A549 (cell line): ENCODE data around the gene GRPEL2. TPM values are rescaled to one million over a fixed set of nuclear protein-coding genes. Genes with fewer than 3 reads are reported as not detected.

Experiments
- ATAC-seq, 2 experiments: fragments of 200-7000 bp in 1 of 2; fragments of >200 bp in 1 of 2; cut with Nextera tagmentation in 1 of 2; cut with Tn5 transposase in 1 of 2; 3 replicates each; pipeline versions ENCODE4 v1.8.0 to v1.9.1; 2018 to 2020; ENCODE audit warnings: mild to moderate bottlenecking in 1 of 2, moderate library complexity in 1 of 2
- CTCF ChIA-PET: fragments of 300-600 bp; sonication (Branson Sonifier 250); formaldehyde crosslinking; extraction: SDS; loops from one replicate; lab custom pipeline; 2021; ENCODE audit warnings: antibody characterized with exemption, inconsistent platforms; lab: Yijun Ruan, JAX
- POLR2A ChIA-PET: fragments of 350-600 bp; formaldehyde crosslinking; extraction: SDS; loops from one replicate; lab custom pipeline; 2021; ENCODE audit warnings: antibody characterized with exemption, inconsistent platforms; lab: Yijun Ruan, JAX
- DNase-seq, 2 experiments: peaks; one replicate each; pipeline versions ENCODE4 v3.0.0 to v3.0.0-alpha.2; 2011 to 2016; ENCODE audit warnings: low read depth in 1 of 2, low spot score in 1 of 2
- FAIRE-seq: peaks from 2 replicates; lab custom pipeline; 2011; peaks lifted over from hg19 to GRCh38; lab: Jason Lieb, UNC
- H3K27ac ChIP-seq, 2 experiments: fragments of >200 bp; sonication (Bioruptor Twin); formaldehyde crosslinking; 3 replicates each; pipeline ENCODE4 v1.5.1; 2016 to 2017
- H3K4me1 ChIP-seq: fragments of >200 bp; sonication (Bioruptor Twin); formaldehyde crosslinking; 3 replicates; pipeline ENCODE4 v1.6.1; 2016
- H3K4me2 ChIP-seq: fragments of >200 bp; sonication (Bioruptor Twin); formaldehyde crosslinking; 3 replicates; pipeline ENCODE4 v1.6.1; 2016
- H3K4me3 ChIP-seq: fragments of >200 bp; sonication (Bioruptor Twin); formaldehyde crosslinking; 3 replicates; pipeline ENCODE4 v1.5.1; 2016
- H3K9me3 ChIP-seq: fragments of >200 bp; sonication (Bioruptor Twin); formaldehyde crosslinking; 3 replicates; pipeline ENCODE4 v1.6.1; 2016
- ATOH8 ChIP-seq: fragments of 250-450 bp; sonication (Bioruptor Pico); IDR thresholded peaks from 2 replicates; pipeline ENCODE4 v1.5.0; 2020; ENCODE audit warnings: low read depth, mild to moderate bottlenecking, moderate library complexity
- BHLHE40 ChIP-seq: IDR thresholded peaks from 2 replicates; pipeline ENCODE4 v1.6.1; 2012; ENCODE audit warnings: low read depth, low read length, inconsistent platforms
- CBX2 ChIP-seq: fragments of 200-600 bp; sonication (generic); IDR thresholded peaks from 2 replicates; pipeline ENCODE4 v1.6.1; 2016; ENCODE audit warnings: low read depth, mild to moderate bottlenecking, borderline replicate concordance
- EHF ChIP-seq: fragments of 250-450 bp; sonication (Bioruptor Pico); IDR thresholded peaks from 2 replicates; pipeline ENCODE4 v1.5.0; 2020; ENCODE audit warnings: mild to moderate bottlenecking
- ESRRA ChIP-seq: fragments of 150-350 bp; IDR thresholded peaks from 2 replicates; pipeline ENCODE4 v1.6.1; 2014; ENCODE audit warnings: mild to moderate bottlenecking, low read length, borderline replicate concordance
- GATA3 ChIP-seq: IDR thresholded peaks from 2 replicates; pipeline ENCODE4 v1.6.1; 2012; ENCODE audit warnings: borderline replicate concordance
- HEYL ChIP-seq: fragments of 250-450 bp; sonication (Bioruptor Pico); IDR thresholded peaks from 2 replicates; pipeline ENCODE4 v1.8.0; 2021; ENCODE audit warnings: mild to moderate bottlenecking, moderate library complexity
- HMGXB4 ChIP-seq: fragments of 250-450 bp; sonication (Bioruptor Pico); IDR thresholded peaks from 2 replicates; pipeline ENCODE4 v1.5.0; 2021; ENCODE audit warnings: mild to moderate bottlenecking, moderate library complexity, borderline replicate concordance
- HOXA7 ChIP-seq: fragments of 250-450 bp; sonication (Bioruptor Pico); IDR thresholded peaks from 2 replicates; pipeline ENCODE4 v1.5.0; 2020; ENCODE audit warnings: mild to moderate bottlenecking, moderate library complexity
- KDM1A ChIP-seq: fragments of 200-600 bp; sonication (generic); IDR thresholded peaks from 2 replicates; pipeline ENCODE4 v1.6.1; 2016; ENCODE audit warnings: low read depth, mild to moderate bottlenecking
- MAZ ChIP-seq: fragments of 150-350 bp; IDR thresholded peaks from 2 replicates; pipeline ENCODE4 v1.6.1; 2014; ENCODE audit warnings: antibody characterized with exemption, low read depth, low read length, borderline replicate concordance
- NFE2L2 ChIP-seq: fragments of 150-350 bp; conservative IDR thresholded peaks from 2 replicates; pipeline ENCODE4 v1.6.1; 2014; ENCODE audit warnings: low read length
- POLR2A ChIP-seq: IDR thresholded peaks from 2 replicates; pipeline ENCODE4 v1.6.1; 2012; ENCODE audit warnings: mild to moderate bottlenecking, low read length
- POLR2AphosphoS2 ChIP-seq: conservative IDR thresholded peaks from 2 replicates; pipeline ENCODE4 v1.6.1; 2012; ENCODE audit warnings: low read length, improper control_type of control experiment, inconsistent platforms
- RAD21 ChIP-seq, 2 experiments: fragments of >200 bp in 1 of 2; sonication (Bioruptor Twin) in 1 of 2; formaldehyde crosslinking in 1 of 2; IDR thresholded peaks in 1 of 2; conservative IDR thresholded peaks in 1 of 2; 2 replicates in 1 of 2; 3 replicates in 1 of 2; pipeline ENCODE4 v1.6.1; 2012 to 2018; ENCODE audit warnings: inconsistent platforms in 1 of 2
- RARB ChIP-seq: fragments of 250-450 bp; sonication (Bioruptor Pico); IDR thresholded peaks from 2 replicates; pipeline ENCODE4 v1.8.0; 2021; ENCODE audit warnings: mild to moderate bottlenecking, moderate library complexity
- SMC3 ChIP-seq: fragments of >200 bp; sonication (Bioruptor Twin); formaldehyde crosslinking; IDR thresholded peaks from 3 replicates; pipeline ENCODE4 v1.6.1; 2018; ENCODE audit warnings: inconsistent platforms
- SREBF2 ChIP-seq: fragments of 450-650 bp; IDR thresholded peaks from 2 replicates; pipeline ENCODE4 v1.6.1; 2014; ENCODE audit warnings: mild to moderate bottlenecking, moderate library complexity
- ZC3H11A ChIP-seq: fragments of 450-650 bp; IDR thresholded peaks from 2 replicates; pipeline ENCODE4 v1.6.1; 2014; ENCODE audit warnings: antibody characterized with exemption, mild to moderate bottlenecking
- WGBS: methylation state at CpG from one replicate; pipeline ENCODE4 v1.1.6; 2017; ENCODE audit errors: missing lambda C conversion rate; 5-methylcytosine and 5-hydroxymethylcytosine counted together
- polyA plus RNA-seq, 4 experiments: library from polyadenylated mRNA; depleted of rRNA in 3 of 4; stranded (reverse); fragments of >200 nt; fragmentation: RNase III in 1 of 4; extraction: RNeasy Plus Mini Kit Qiagen cat#74134 plus additional on column Dnase treatment in 1 of 4; gene quantifications; 2 replicates in 3 of 4; 3 replicates in 1 of 4; pipeline ENCODE4 v1.2.3, GENCODE V29; 2011 to 2017
- TF ChIP-seq, protein P1 (sequence below): IDR thresholded peaks from 2 replicates; pipeline ENCODE4 v1.6.1; 2012; ENCODE audit warnings: low read depth, borderline replicate concordance
- TF ChIP-seq, protein P2 (sequence below): fragments of >200 bp; sonication (Bioruptor Twin); formaldehyde crosslinking; IDR thresholded peaks from 3 replicates; pipeline ENCODE4 v1.5.1; 2016

The GRPEL2 gene
- polyA plus RNA-seq, 2 of the 4 experiments (the other 2 are of a cell fraction), result 10.4 to 26.4 TPM

DNA sequence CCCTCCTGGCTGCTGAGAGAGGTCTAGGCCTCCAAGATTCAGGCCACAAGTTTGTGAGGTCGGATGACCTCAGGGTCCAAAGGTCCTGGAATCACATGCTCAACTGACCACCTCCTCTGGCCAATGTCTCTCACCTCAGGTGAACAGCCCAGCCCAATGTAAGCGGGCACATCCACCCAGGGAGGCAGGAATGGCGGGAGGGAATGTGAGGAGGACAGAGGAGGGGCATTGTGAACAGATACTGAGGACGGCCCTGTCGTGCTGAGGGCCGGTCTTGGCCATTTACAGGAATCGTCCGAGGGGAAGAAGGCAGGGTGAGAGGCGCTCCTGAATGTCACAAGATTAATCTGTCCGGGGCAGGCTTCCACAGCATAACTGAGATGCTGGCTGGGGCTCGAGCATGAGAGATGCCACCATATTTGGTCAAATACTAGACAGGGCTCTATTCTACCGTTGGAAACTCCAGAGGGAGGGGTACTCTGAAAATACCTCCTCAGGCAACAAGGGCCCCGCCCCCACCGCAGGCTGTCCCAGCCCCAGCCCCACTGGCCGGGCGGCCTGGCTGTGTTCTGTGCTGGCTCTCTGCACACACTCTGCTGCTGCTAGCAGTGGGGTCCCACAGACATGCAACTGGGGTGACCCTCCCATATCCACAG, 35.3 kb downstream of the GRPEL2 start:
- 71% methylated on average over 13 of the region's 16 CpGs for WGBS
- ATAC-seq, result no peak
- DNase-seq, result no peak
- Histone ChIP-seq H3K4me3 (no peak overlapping the region), H3K4me1 (no peaks in the 10 kb centered on the region; the same call in 2 of the 3 replicates), H3K27ac (no peak overlapping the region), H3K4me2 (no peak overlapping the region), H3K9me3 (no peaks in the 10 kb centered on the region)
- TF ChIP-seq HMGXB4 (CRISPR knock-in tag), result no peak
- TF ChIP-seq MAZ, result no peak
- no peak for TF ChIP-seq ATOH8 (CRISPR knock-in tag)
- no peak for TF ChIP-seq POLR2A
- no peak for TF ChIP-seq SREBF2
- TF ChIP-seq ZC3H11A, result no peak
- no peak for TF ChIP-seq BHLHE40
- no peak for TF ChIP-seq GATA3
- no peak for TF ChIP-seq ESRRA
- no peak for TF ChIP-seq RARB (CRISPR knock-in tag)
- no peak for TF ChIP-seq KDM1A
- TF ChIP-seq HOXA7, result no peak
- TF ChIP-seq POLR2AphosphoS2, result no peak
- TF ChIP-seq NFE2L2, result no peak
- POLR2A ChIA-PET, result no interaction called here
- no peak for FAIRE-seq
- CTCF ChIA-PET, result interaction anchor here (0.8 to 44.9 kb wide), 20 partner anchors 12 to 238 kb away, joined by 3 to 1709 read pairs (median 4); no protein-coding TSS in a partner anchor

- no peak for FAIRE-seq
Observed at GRCh38 chr5:149381261-149381985, 36.1 kb downstream of the GRPEL2 start.

GRCh38 chr5:149381986-149382338, 36.7 kb downstream of the GRPEL2 start:
- peak; percentile 28 for FAIRE-seq

More at GRCh38 chr5:149381261-149381985, 36.1 kb downstream of the GRPEL2 start:
- 68% methylated on average over 5 of the region's 8 CpGs for WGBS
- DNase-seq (no peak), ATAC-seq (peak; percentile 50 to 57)
- H3K4me3 ChIP-seq, result no peak overlapping the region
- H3K9me3 ChIP-seq, result no peaks in the 10 kb centered on the region
- CTCF ChIA-PET, result interaction anchor here (0.5 to 44.9 kb wide), 35 partner anchors 12 to 510 kb away, joined by 3 to 1709 read pairs (median 4); partner anchors contain the start of genes ARHGEF37, GRPEL2 and PCYOX1L
- H3K27ac ChIP-seq, result peak overlapping the region in 1 of 2 experiments; percentile 72; a peak in 3 of 6 replicates
- POLR2A ChIA-PET, result no interaction called here
- peak overlapping the region; percentile 34; the same call in 1 of the 3 replicates for H3K4me2 ChIP-seq
- no peaks in the 10 kb centered on the region; the same call in 2 of the 3 replicates for H3K4me1 ChIP-seq
- TF ChIP-seq HEYL (CRISPR knock-in tag) (no peak), EHF (CRISPR knock-in tag) (no peak), CBX2 (no peak)
- TF ChIP-seq, protein P1, sequence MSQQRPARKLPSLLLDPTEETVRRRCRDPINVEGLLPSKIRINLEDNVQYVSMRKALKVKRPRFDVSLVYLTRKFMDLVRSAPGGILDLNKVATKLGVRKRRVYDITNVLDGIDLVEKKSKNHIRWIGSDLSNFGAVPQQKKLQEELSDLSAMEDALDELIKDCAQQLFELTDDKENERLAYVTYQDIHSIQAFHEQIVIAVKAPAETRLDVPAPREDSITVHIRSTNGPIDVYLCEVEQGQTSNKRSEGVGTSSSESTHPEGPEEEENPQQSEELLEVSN, result no peak

More at GRCh38 chr5:149381986-149382338, 36.7 kb downstream of the GRPEL2 start:
- peak overlapping the region; percentile 34; the same call in 2 of the 3 replicates for H3K4me2 ChIP-seq
- DNase-seq (peak; percentile 68 to 86), ATAC-seq (peak; percentile 89 to 98)
- CTCF ChIA-PET, result interaction anchor here (0.7 to 44.9 kb wide), 40 partner anchors 11 to 640 kb away, joined by 3 to 1709 read pairs (median 4); partner anchors contain the start of genes ARHGEF37, CSNK1A1, GRPEL2 and PCYOX1L
- TF ChIP-seq RAD21 (conservative IDR thresholded peaks at IDR 0.05 in 1 of 2, IDR thresholded peaks at IDR 0.05 in 1 of 2) (peak; percentile 89 to 92), ESRRA (no peak), RARB (CRISPR knock-in tag) (no peak), SMC3 (peak; percentile 95)
- TF ChIP-seq, protein P2, sequence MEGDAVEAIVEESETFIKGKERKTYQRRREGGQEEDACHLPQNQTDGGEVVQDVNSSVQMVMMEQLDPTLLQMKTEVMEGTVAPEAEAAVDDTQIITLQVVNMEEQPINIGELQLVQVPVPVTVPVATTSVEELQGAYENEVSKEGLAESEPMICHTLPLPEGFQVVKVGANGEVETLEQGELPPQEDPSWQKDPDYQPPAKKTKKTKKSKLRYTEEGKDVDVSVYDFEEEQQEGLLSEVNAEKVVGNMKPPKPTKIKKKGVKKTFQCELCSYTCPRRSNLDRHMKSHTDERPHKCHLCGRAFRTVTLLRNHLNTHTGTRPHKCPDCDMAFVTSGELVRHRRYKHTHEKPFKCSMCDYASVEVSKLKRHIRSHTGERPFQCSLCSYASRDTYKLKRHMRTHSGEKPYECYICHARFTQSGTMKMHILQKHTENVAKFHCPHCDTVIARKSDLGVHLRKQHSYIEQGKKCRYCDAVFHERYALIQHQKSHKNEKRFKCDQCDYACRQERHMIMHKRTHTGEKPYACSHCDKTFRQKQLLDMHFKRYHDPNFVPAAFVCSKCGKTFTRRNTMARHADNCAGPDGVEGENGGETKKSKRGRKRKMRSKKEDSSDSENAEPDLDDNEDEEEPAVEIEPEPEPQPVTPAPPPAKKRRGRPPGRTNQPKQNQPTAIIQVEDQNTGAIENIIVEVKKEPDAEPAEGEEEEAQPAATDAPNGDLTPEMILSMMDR, result peak; percentile 91
- H3K4me3 ChIP-seq, result no peak overlapping the region
- peak overlapping the region; percentile 43 to 72; a peak in 2 of 6 replicates for H3K27ac ChIP-seq
- POLR2A ChIA-PET, result no interaction called here
- H3K4me1 ChIP-seq, result no peaks in the 10 kb centered on the region; the same call in 2 of the 3 replicates
- WGBS, result 44% methylated on average over 15 of the region's 16 CpGs
- no peaks in the 10 kb centered on the region for H3K9me3 ChIP-seq
